Panc1 (cell line): Measurements from ENCODE around the gene ARL5A.

Experiments used
- CTCF ChIP-seq: fragments of 450-650 bp; IDR thresholded peaks from 2 replicates; pipeline ENCODE4 v1.5.1; 2017; ENCODE audit warnings: mild to moderate bottlenecking
- POLR2AphosphoS5 ChIP-seq: IDR thresholded peaks from 2 replicates; pipeline ENCODE4 v1.6.1; 2012; ENCODE audit warnings: mild to moderate bottlenecking, low read depth, low read length, moderate library complexity
- TCF7L2 ChIP-seq: IDR thresholded peaks from 2 replicates; pipeline ENCODE4 v1.6.1; 2011; ENCODE audit warnings: mild to moderate bottlenecking, low read depth, low read length, inconsistent platforms

GRCh38 chr2:151791545-151791944 lies 36.7 kb downstream of the ARL5A start:
- TF ChIP-seq TCF7L2 (no peak), CTCF (no peak), POLR2AphosphoS5 (no peak)
